SK-N-SH treated with all-trans-retinoic acid at 6 μM for 48 hours (cell line): ENCODE data around the gene OTUD1.

Source experiments
- ARNTL ChIP-seq: fragments of 450-650 bp; formaldehyde crosslinking; IDR thresholded peaks from 2 replicates; pipeline ENCODE4 v1.5.0; 2020; ENCODE audit warnings: low read depth, mild to moderate bottlenecking, moderate library complexity, borderline replicate concordance
- CREB5 ChIP-seq: fragments of 250-450 bp; sonication (Bioruptor Pico); IDR thresholded peaks from 2 replicates; pipeline ENCODE4 v1.5.1; 2020; ENCODE audit warnings: low read depth, mild to moderate bottlenecking, moderate library complexity
- GLIS3 ChIP-seq: fragments of 250-450 bp; sonication (Bioruptor Pico); IDR thresholded peaks from 2 replicates; pipeline ENCODE4 v1.5.0; 2020; ENCODE audit warnings: mild to moderate bottlenecking, moderate library complexity
- OSR1 ChIP-seq: fragments of 250-450 bp; sonication (Bioruptor Pico); IDR thresholded peaks from 2 replicates; pipeline ENCODE4 v1.8.0; 2022; ENCODE audit warnings: moderate library complexity, mild to moderate bottlenecking, inconsistent platforms
- PATZ1 ChIP-seq: fragments of 250-450 bp; sonication (Bioruptor Pico); IDR thresholded peaks from 2 replicates; pipeline ENCODE4 v1.8.0; 2020; ENCODE audit warnings: mild to moderate bottlenecking, moderate library complexity, borderline replicate concordance
- PPARA ChIP-seq: fragments of 250-450 bp; sonication (Bioruptor Pico); IDR thresholded peaks from 2 replicates; pipeline ENCODE4 v1.5.0; 2020; ENCODE audit warnings: mild to moderate bottlenecking, borderline replicate concordance
- TCF4 ChIP-seq: fragments of 250-450 bp; sonication (Bioruptor Pico); IDR thresholded peaks from 2 replicates; pipeline ENCODE4 v1.8.0; 2021; ENCODE audit warnings: mild to moderate bottlenecking, moderate library complexity, borderline replicate concordance
- TOX ChIP-seq: fragments of 250-450 bp; sonication (Bioruptor Pico); IDR thresholded peaks from 2 replicates; pipeline ENCODE4 v1.8.0; 2021; ENCODE audit warnings: mild to moderate bottlenecking, moderate library complexity, borderline replicate concordance
- TSHZ2 ChIP-seq: fragments of 250-450 bp; sonication (Bioruptor Pico); IDR thresholded peaks from 2 replicates; pipeline ENCODE4 v1.5.0; 2020; ENCODE audit warnings: mild to moderate bottlenecking, moderate library complexity
- ZC3H10 ChIP-seq: fragments of 250-450 bp; sonication (Bioruptor Pico); IDR thresholded peaks from 2 replicates; pipeline ENCODE4 v1.5.1; 2021; ENCODE audit warnings: mild to moderate bottlenecking, moderate library complexity
- ZFP3 ChIP-seq: fragments of 250-450 bp; sonication (Bioruptor Pico); IDR thresholded peaks from 2 replicates; pipeline ENCODE4 v1.5.0; 2020; ENCODE audit warnings: mild to moderate bottlenecking, moderate library complexity
- ZNF565 ChIP-seq: fragments of 450-650 bp; formaldehyde crosslinking; conservative IDR thresholded peaks from 2 replicates; pipeline ENCODE4 v1.5.0; 2020; ENCODE audit warnings: low read depth, mild to moderate bottlenecking, moderate library complexity

- TF ChIP-seq ZC3H10 (CRISPR knock-in tag) (no peak), ARNTL (CRISPR knock-in tag) (no peak), PATZ1 (CRISPR knock-in tag) (no peak), TCF4 (CRISPR knock-in tag) (no peak), OSR1 (CRISPR knock-in tag) (no peak), PPARA (CRISPR knock-in tag) (no peak), ZFP3 (CRISPR knock-in tag) (no peak), TSHZ2 (CRISPR knock-in tag) (no peak), TOX (no peak), GLIS3 (CRISPR knock-in tag) (no peak), CREB5 (no peak), ZNF565 (CRISPR knock-in tag) (no peak)
Observed at GRCh38 chr10:23406409-23406808, 32.5 kb upstream of the OTUD1 start.
